Trophoblast cell (in vitro differentiated cells and primary cell): ENCODE measurements around the gene B4GAT1.

Experiments
- DNase-seq, 2 donors: peaks; one replicate each; pipeline ENCODE4 v3.0.0-alpha.2; 2016
- H2AFZ ChIP-seq: 2 replicates; pipeline ENCODE4 v1.6.1; 2013; ENCODE audit warnings: low read length, moderate library complexity, mild to moderate bottlenecking; ENCODE audit not compliant: insufficient read depth, poor library complexity
- H2AK5ac ChIP-seq: 2 replicates; pipeline ENCODE4 v1.6.1; 2013; ENCODE audit warnings: mild to moderate bottlenecking, low read length
- H2BK120ac ChIP-seq: 2 replicates; pipeline ENCODE4 v1.6.1; 2013; ENCODE audit warnings: low read length, mild to moderate bottlenecking, moderate library complexity; ENCODE audit not compliant: insufficient read depth, poor library complexity
- H2BK12ac ChIP-seq: 2 replicates; pipeline ENCODE4 v1.6.1; 2013; ENCODE audit warnings: mild to moderate bottlenecking, low read length, moderate library complexity
- H2BK5ac ChIP-seq: 2 replicates; pipeline ENCODE4 v1.6.1; 2013; ENCODE audit warnings: low read length, low read depth, moderate library complexity, mild to moderate bottlenecking; ENCODE audit not compliant: poor library complexity
- H3K14ac ChIP-seq: 2 replicates; pipeline ENCODE4 v1.6.1; 2013; ENCODE audit warnings: mild to moderate bottlenecking, low read length
- H3K18ac ChIP-seq: 2 replicates; pipeline ENCODE4 v1.6.1; 2013; ENCODE audit warnings: mild to moderate bottlenecking, low read length
- H3K23ac ChIP-seq: 2 replicates; pipeline ENCODE4 v1.6.1; 2013; ENCODE audit warnings: low read length
- H3K27ac ChIP-seq: 2 replicates; pipeline ENCODE4 v1.5.1; 2013; ENCODE audit warnings: low read depth, mild to moderate bottlenecking, inconsistent platforms, low read length, moderate library complexity
- H3K27me3 ChIP-seq: 2 replicates; pipeline ENCODE4 v1.6.1; 2013; ENCODE audit warnings: inconsistent platforms, mild to moderate bottlenecking, low read length, moderate library complexity; ENCODE audit not compliant: insufficient read depth
- H3K36me3 ChIP-seq, 2 experiments: 1 replicate in 1 of 2; 2 replicates in 1 of 2; pipeline ENCODE4 v1.6.1; 2013; ENCODE audit warnings: low read length in 2 of 2, mild to moderate bottlenecking in 2 of 2, moderate library complexity in 1 of 2; ENCODE audit not compliant: insufficient read depth in 2 of 2, control insufficient read depth in 1 of 2
- H3K4ac ChIP-seq: 2 replicates; pipeline ENCODE4 v1.6.1; 2013; ENCODE audit warnings: low read depth, mild to moderate bottlenecking, low read length, moderate library complexity
- H3K4me1 ChIP-seq, 2 experiments: 1 replicate in 1 of 2; 2 replicates in 1 of 2; pipeline ENCODE4 v1.6.1; 2013; ENCODE audit warnings: low read length in 2 of 2, mild to moderate bottlenecking in 2 of 2, moderate library complexity in 1 of 2; ENCODE audit not compliant: insufficient read depth in 2 of 2, control insufficient read depth in 1 of 2
- H3K4me2 ChIP-seq: 2 replicates; pipeline ENCODE4 v1.6.1; 2013; ENCODE audit warnings: inconsistent platforms, mild to moderate bottlenecking, low read length, moderate library complexity
- H3K4me3 ChIP-seq: 2 replicates; pipeline ENCODE4 v1.5.1; 2013; ENCODE audit warnings: mild to moderate bottlenecking, low read depth, low read length, inconsistent platforms
- H3K79me1 ChIP-seq: one replicate; pipeline ENCODE4 v1.6.1; 2013; ENCODE audit warnings: low read length
- H3K79me2 ChIP-seq: 2 replicates; pipeline ENCODE4 v1.6.1; 2013; ENCODE audit warnings: low read length, mild to moderate bottlenecking; ENCODE audit not compliant: control insufficient read depth, insufficient read depth, poor library complexity
- H3K9ac ChIP-seq: 2 replicates; pipeline ENCODE4 v1.6.1; 2013; ENCODE audit warnings: mild to moderate bottlenecking, low read length
- H3K9me3 ChIP-seq: 2 replicates; pipeline ENCODE4 v1.6.1; 2013; ENCODE audit warnings: low read depth, mild to moderate bottlenecking, control low read depth, inconsistent platforms, low read length; ENCODE audit not compliant: insufficient read depth
- H4K12ac ChIP-seq: 2 replicates; pipeline ENCODE4 v1.6.1; 2013; ENCODE audit warnings: low read depth, mild to moderate bottlenecking, low read length, moderate library complexity
- H4K8ac ChIP-seq: 2 replicates; pipeline ENCODE4 v1.6.1; 2013; ENCODE audit warnings: low read depth, mild to moderate bottlenecking, low read length, moderate library complexity
- H4K91ac ChIP-seq: one replicate; pipeline ENCODE4 v1.6.1; 2013; ENCODE audit warnings: low read depth, mild to moderate bottlenecking, low read length, moderate library complexity
- WGBS: extraction: QIAGEN DNeasy Blood & Tissue Kit; methylation state at CpG from one replicate; pipeline ENCODE4 v1.1.7; 2013; ENCODE audit warnings: missing lambda C conversion rate; ENCODE audit not compliant: insufficient read length, insufficient coverage; ENCODE audit errors: extremely low coverage; 5-methylcytosine and 5-hydroxymethylcytosine counted together

The B4GAT1 gene

DNA sequence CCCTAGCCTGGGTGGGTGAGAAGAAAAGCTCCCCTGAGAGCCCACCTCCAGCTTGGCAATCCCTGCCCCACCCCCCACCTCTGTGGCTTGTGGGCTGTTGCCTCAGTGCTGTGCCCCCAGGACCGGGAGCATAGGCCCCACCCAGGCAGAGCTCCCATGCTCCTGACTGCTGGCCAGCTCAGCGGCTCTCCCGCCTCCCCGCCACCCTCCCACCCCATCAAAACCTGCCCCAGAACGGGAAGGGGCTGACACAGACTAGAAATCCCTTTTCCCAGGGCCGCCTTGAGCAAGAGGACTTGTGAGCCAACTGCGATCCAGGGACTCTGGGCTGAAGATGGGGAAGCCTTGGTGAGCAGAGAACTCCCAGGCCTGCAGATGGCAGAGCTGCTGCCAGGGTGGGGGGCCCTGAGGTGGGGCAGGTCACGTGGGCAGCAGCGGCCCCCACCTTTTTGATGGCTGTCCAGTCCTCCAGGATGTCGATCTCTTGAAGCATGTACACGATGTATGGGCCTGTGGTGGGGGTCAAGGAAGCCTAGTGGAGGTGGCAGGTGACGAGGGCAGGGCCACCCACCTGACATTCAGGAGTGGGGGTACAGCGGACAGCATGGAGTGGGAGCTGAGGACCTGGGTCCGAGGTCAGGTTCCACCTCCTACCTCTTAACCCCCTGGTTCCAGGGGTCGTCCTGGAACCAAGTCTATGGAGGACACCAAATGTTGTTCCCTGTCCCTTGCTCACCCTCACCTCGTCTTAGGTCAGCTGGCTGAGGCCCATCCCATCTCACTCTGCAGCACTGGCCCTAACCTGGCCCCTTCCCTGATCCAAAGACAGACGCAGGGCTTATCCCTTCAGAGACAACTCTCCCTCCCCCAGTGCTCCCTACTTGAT is 8.9 kb downstream of the B4GAT1 start:
- Histone ChIP-seq H3K9ac (no peak overlapping the region), H3K23ac (no peak overlapping the region), H3K79me1 (peaks cover 7% of the 10 kb centered on the region), H3K27ac (no peak overlapping the region), H3K27me3 (no peaks in the 10 kb centered on the region), H4K91ac (no peak overlapping the region), H3K4me2 (no peak overlapping the region), H3K4ac (no peak overlapping the region), H4K8ac (no peak overlapping the region), H2BK120ac (no peak overlapping the region), H3K9me3 (peaks cover 4% of the 10 kb centered on the region), H2AFZ (no peak overlapping the region), H3K14ac (no peak overlapping the region), H2BK5ac (no peak overlapping the region), H2AK5ac (no peak overlapping the region), H3K4me1 (peaks cover 13 to 15% of the 10 kb centered on the region in 2 experiments), H3K4me3 (no peak overlapping the region), H3K18ac (no peak overlapping the region), H4K12ac (no peak overlapping the region), H2BK12ac (no peak overlapping the region), H3K36me3 (peaks cover 48 to 49% of the 10 kb centered on the region in 2 experiments), H3K79me2 (peaks cover 4% of the 10 kb centered on the region)
- no peak for DNase-seq
- WGBS: no CpG with 5 or more reads among the region's 17 CpGs

DNA sequence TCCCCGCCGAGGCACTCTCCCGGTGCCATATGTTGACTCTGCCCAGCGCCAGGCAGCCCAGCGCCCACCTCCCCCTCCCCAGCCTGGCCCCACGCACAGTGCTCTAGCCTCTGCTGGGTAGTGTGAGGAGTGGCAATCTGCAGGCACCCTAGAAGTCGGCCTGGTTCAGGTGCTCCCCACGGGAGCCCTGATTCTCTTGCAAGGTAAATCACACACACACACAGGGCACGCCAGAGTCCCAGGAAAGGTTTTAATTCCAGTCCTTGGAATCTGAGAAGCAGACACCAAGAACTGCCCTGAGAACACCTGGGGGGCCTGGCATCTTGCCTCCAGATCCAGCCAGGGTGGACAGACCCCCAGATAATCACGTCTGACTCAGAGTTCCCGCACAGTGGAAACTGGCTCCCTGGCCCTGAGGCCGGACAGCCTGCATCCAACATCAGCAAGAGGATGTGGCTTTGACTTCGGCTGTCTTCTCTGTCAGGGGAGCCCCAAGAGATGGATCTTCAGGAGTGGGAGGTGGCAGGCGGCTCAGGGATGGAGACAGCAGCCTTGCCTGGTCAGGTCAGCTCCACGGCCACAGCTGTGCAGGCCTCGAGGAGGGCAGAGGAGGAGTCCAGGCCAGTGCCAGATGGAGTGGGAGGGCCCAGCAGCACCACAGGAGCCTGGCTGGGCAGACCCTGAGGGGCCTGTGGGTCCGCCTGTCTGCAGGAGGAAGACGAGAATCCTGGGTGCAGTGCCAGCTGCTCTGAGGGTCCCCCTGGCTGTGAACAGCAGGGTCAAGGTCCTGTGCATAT is 10.1 kb downstream of the B4GAT1 start:
- H3K36me3 ChIP-seq: peaks cover 49 to 56% of the 10 kb centered on the region in 2 experiments
- H3K14ac ChIP-seq: no peak overlapping the region
- no peak overlapping the region for H2AFZ ChIP-seq
- no peak overlapping the region for H3K9ac ChIP-seq
- H2BK120ac ChIP-seq: no peak overlapping the region
- peaks cover 7% of the 10 kb centered on the region for H3K79me1 ChIP-seq
- H4K8ac ChIP-seq: no peak overlapping the region
- no CpG with 5 or more reads among the region's 18 CpGs for WGBS
- no peak overlapping the region for H3K4ac ChIP-seq
- no peak overlapping the region for H4K12ac ChIP-seq
- H3K27ac ChIP-seq: no peak overlapping the region
- H2BK12ac ChIP-seq: no peak overlapping the region
- H3K79me2 ChIP-seq: peaks cover 4% of the 10 kb centered on the region
- H3K23ac ChIP-seq: no peak overlapping the region
- no peaks in the 10 kb centered on the region for H3K27me3 ChIP-seq
- peaks cover 4% of the 10 kb centered on the region for H3K9me3 ChIP-seq
- no peak overlapping the region for H2AK5ac ChIP-seq
- no peak overlapping the region for H3K4me2 ChIP-seq
- DNase-seq: no peak
- H3K4me1 ChIP-seq: peaks cover 13 to 15% of the 10 kb centered on the region in 2 experiments
- H3K18ac ChIP-seq: no peak overlapping the region
- no peak overlapping the region for H2BK5ac ChIP-seq
- no peak overlapping the region for H3K4me3 ChIP-seq
- no peak overlapping the region for H4K91ac ChIP-seq

DNA sequence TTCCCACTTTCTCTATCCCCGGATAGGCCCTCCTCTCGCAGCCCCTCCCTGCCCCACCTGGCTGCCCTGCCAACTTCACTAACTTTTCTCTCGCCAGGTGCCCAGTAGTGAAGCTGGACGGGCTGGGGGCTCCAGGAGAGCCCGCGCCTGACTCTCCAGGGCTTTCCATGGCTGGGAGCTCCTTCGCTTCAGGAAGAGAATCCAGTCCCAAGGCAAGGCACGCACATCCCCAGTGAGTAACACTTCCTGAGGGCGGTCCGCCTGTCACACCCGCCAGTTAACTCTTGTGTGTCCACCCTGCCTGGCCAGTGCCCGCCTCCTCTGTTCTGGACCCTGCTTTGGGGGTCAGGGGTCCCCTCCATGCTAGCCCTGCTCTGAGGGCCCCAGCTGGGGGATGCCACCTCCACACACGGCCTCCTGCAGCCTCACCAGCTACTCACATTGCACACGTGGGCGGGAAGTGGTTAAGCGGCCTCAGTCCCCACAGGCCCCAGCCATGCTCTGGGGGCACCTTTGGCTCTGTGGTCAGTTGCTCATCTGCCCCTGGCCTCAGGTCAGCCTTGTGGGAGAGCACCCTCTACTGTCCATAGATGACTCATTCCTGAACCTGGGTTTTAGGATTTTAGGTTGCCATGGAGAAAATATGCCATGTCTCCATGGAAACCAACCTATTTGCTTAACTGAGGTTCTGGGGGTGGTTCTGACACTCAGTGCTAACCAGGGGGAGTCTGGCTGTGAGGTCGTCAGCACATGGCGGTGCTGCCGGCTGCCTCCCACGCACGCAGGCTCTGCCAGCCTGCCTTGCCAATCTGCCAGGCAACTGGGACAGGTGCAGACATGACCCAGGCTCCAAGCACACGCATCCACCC is 11.0 kb downstream of the B4GAT1 start, which contains the start of gene RIN1:
RIN1 (minus strand) TSS at position 201 of the 869 bp plus-strand sequence; CDS start at position 169, 32 bp downstream.
- Histone ChIP-seq H3K27me3 (no peaks in the 10 kb centered on the region), H2BK120ac (peak within 1 kb of the TSS; percentile 49), H3K4me2 (peak within 1 kb of the TSS; percentile 84), H4K8ac (peak within 1 kb of the TSS; percentile 61), H2BK5ac (peak within 1 kb of the TSS; percentile 55), H2AFZ (peak within 1 kb of the TSS; percentile 20), H3K9me3 (no peaks in the 10 kb centered on the region), H3K14ac (peak within 1 kb of the TSS; percentile 92), H4K12ac (peak within 1 kb of the TSS; percentile 39), H3K4ac (peak within 1 kb of the TSS; percentile 30), H3K79me2 (peaks cover 4% of the 10 kb centered on the region), H3K23ac (no peak within 1 kb of the TSS), H3K9ac (no peak within 1 kb of the TSS), H3K36me3 (peaks cover 41 to 50% of the 10 kb centered on the region in 2 experiments), H4K91ac (peak within 1 kb of the TSS; percentile 71), H3K79me1 (peaks cover 7% of the 10 kb centered on the region), H2AK5ac (peak within 1 kb of the TSS; percentile 60), H3K4me3 (peak within 1 kb of the TSS; percentile 60), H3K27ac (peak within 1 kb of the TSS; percentile 52), H2BK12ac (peak within 1 kb of the TSS; percentile 58), H3K4me1 (peaks cover 13 to 15% of the 10 kb centered on the region in 2 experiments), H3K18ac (peak within 1 kb of the TSS; percentile 83)
- peak; percentile 44 to 67 for DNase-seq
- WGBS: no CpG with 5 or more reads among the region's 22 CpGs
